ENCODE measurements around the gene COMMD2.

COMMD2 gene

DNA sequence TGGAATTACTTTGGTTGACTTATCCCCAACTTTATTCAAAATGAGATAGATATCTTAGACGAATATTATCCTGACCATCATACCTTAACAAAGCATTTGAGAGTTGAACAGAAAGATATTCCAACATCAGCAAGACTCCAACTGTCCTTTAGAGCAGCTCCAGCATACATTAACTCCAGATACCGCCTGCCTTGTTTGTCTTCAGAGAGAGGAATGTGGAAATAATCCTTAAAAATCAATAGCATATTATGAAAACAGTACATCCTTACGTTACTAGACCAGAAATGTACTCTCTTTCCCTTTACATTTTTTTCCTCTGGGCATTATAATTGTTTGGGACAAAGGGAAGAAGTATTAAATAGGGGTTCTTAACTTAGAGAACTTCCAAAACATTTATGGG is 38.4 kb upstream of the COMMD2 start:
- in situ Hi-C loops (cut with HindIII; ENCODE audit: low sequenced_read_pairs), result no loop called here
- TF ChIP-seq, protein P1, sequence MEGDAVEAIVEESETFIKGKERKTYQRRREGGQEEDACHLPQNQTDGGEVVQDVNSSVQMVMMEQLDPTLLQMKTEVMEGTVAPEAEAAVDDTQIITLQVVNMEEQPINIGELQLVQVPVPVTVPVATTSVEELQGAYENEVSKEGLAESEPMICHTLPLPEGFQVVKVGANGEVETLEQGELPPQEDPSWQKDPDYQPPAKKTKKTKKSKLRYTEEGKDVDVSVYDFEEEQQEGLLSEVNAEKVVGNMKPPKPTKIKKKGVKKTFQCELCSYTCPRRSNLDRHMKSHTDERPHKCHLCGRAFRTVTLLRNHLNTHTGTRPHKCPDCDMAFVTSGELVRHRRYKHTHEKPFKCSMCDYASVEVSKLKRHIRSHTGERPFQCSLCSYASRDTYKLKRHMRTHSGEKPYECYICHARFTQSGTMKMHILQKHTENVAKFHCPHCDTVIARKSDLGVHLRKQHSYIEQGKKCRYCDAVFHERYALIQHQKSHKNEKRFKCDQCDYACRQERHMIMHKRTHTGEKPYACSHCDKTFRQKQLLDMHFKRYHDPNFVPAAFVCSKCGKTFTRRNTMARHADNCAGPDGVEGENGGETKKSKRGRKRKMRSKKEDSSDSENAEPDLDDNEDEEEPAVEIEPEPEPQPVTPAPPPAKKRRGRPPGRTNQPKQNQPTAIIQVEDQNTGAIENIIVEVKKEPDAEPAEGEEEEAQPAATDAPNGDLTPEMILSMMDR (IDR thresholded peaks at IDR 0.05; ENCODE audit: low read depth, low read length, missing control alignments), result no peak
- DNase-seq (ENCODE audit: low read depth), result no peak
- no peak overlapping the region for H3K4me3 ChIP-seq (ENCODE audit: low read depth, low read length)

DNA sequence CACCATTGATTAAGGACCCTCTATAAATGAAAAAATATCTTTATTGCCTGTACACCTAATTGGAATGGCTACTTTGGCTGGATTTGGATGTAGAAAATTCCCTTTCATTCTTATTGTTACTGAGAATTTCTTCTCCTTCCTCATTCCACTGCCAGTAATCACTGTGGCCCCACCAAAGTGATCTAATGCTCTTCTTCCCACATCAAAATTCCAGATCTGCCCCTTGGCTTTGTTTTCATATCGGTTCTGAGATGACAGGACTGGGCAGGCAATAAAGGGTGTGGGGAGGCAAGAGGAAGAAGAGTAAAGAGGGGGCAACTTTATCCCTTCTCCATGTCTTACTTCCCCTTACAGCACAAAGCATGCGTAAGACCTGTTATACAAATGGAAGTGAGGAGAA is 38.0 kb upstream of the COMMD2 start:
- no peak for DNase-seq (ENCODE audit: low read depth)
- no peak overlapping the region for H3K4me3 ChIP-seq (ENCODE audit: low read depth, low read length)
- TF ChIP-seq, protein P1 (IDR thresholded peaks at IDR 0.05; ENCODE audit: low read depth, low read length, missing control alignments), result no peak
- in situ Hi-C loops (cut with HindIII; ENCODE audit: low sequenced_read_pairs), result no loop called here

DNA sequence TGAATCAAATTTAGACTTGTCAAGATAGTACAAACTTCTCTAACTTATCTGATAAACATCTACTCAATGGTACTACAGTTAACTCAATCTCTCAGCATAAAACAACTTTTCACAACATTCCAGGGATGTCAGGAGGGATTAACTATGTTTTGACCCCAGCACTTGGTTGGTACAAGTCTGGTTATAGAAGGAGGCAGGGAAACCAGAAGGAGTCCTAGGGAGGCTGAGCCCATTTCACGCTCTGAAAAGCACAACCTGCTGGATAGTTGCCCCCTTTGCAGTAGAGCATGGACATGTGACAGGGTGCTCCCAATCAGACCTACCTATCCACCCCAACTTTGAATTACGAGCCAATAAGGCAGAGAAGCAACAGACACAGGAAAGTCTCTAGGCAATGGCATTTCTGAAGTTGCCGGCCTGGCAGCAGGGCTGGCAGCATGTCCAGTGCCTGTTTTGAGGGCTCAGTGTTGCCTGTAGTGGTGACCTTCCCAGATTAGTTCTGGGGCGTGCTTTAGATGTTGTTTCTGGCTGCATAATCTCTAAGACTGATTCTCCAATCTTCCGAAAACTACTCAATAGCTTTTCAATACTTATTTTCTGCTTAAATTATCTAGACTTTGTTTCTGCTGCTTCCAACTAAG is 31.9 kb upstream of the COMMD2 start:
- in situ Hi-C loops (cut with HindIII; ENCODE audit: low sequenced_read_pairs), result no loop called here
- TF ChIP-seq, protein P1 (IDR thresholded peaks at IDR 0.05; ENCODE audit: low read depth, low read length, missing control alignments), result no peak
- peak; percentile 12 for DNase-seq (ENCODE audit: low read depth)
- H3K4me3 ChIP-seq (ENCODE audit: low read depth, low read length), result no peak overlapping the region

DNA sequence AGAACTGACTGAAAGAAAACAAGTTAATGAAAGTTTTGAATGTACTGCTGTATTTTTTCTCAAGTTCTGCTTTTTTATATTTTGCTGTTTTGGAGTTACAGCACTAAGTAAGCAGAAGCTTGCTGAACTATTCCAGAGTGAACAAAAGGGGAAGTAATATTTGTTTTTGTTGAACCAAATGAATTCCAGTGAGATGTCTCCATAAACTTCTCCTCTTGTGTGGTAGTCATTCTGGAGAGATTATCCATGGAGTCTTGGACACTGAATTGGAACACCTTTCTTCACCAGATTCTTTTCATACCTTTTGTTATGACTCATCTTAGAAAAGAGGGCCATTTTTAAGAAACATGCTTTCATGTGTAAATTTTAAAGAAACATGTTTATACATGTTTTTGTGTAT is 31.3 kb upstream of the COMMD2 start:
- DNase-seq (ENCODE audit: low read depth), result peak; percentile 81
- TF ChIP-seq, protein P1 (IDR thresholded peaks at IDR 0.05; ENCODE audit: low read depth, low read length, missing control alignments), result no peak
- in situ Hi-C loops (cut with HindIII; ENCODE audit: low sequenced_read_pairs), result no loop called here
- no peak overlapping the region for H3K4me3 ChIP-seq (ENCODE audit: low read depth, low read length)

DNA sequence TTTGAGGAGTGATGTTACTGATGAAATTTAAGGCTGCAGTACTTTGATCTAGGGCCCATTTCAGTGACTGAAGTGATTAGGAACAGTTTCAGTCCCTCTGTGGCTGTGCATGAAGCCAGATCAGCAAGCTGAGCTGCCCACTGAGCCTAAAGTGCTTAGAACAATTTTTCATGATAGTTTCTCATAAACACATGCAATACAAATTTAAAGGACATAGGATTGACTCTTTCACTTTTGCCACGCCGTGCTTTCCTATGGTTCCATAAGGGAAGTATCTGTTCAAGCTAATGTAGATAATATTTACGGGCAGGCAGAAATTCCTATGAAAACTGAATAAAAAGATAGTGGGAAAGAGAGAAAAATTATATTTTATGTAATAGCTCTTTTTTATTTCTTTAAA is 29.5 kb upstream of the COMMD2 start:
- no peak for DNase-seq (ENCODE audit: low read depth)
- in situ Hi-C loops (cut with HindIII; ENCODE audit: low sequenced_read_pairs), result no loop called here
- TF ChIP-seq, protein P1 (IDR thresholded peaks at IDR 0.05; ENCODE audit: low read depth, low read length, missing control alignments), result no peak
- H3K4me3 ChIP-seq (ENCODE audit: low read depth, low read length), result no peak overlapping the region

DNA sequence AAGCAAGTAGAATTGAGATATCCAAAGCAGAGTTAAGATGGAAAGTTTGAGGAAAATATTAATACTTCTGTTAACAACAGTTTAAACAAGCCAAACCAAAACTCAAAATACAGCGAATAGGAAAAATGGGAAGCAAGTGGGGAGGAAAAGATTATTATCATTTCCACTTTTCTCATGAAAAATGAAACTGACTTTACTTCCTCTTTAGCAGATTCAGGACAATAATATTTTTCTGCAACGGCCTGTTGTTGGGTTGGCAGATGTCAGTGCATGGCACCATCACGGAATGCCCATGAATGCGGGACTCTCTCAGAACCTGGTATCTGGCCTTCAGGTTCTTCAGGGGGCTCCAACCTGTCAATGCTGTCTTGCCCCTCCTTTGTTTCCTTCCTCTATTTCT is 28.9 kb upstream of the COMMD2 start:
- TF ChIP-seq, protein P1 (IDR thresholded peaks at IDR 0.05; ENCODE audit: low read depth, low read length, missing control alignments), result no peak
- no peak for DNase-seq (ENCODE audit: low read depth)
- in situ Hi-C loops (cut with HindIII; ENCODE audit: low sequenced_read_pairs), result no loop called here
- H3K4me3 ChIP-seq (ENCODE audit: low read depth, low read length), result no peak overlapping the region
